NCI-H187 treated with DMSO at 0.1 percent for 48 hours (cell line): ENCODE measurements around the gene NR4A1.

Experiments
- DNase-seq: peaks from one replicate; lab custom pipeline; 2025; lab: John Stamatoyannopoulos, UW

The NR4A1 gene

DNA sequence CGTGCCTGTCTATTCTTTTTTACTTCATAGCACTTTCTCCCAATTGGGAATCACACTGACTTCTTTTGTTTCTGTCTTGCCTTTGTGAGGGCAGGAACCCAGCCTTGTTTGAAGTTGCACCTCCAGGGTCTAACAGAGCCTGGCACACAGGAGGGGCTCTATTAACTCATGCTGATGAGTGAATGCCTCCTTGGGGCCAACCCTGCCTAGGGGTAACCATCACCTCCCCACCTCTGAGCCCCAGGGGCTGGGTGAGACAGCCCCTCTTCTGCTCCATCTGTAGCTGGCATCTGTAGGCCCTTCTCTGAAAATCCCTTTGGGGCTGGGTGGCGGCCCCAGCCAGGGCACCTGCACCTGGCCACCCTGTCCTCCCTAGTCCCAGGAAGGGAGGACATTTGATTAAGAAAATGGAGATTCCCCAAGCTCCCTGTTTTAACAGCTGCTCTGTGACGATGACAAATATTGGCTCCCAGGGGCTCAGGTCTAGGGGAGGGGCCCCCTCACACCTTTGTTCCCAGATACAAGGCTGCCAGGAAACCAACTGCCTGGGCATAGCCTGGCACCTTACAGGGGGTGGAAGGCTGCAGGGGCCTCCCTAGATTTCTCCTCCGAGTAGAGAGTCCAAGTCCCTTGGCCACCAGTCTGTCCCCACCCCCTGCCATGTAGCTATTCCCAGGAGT is 32.7 kb upstream of the NR4A1 start:
- DNase-seq: no peak

DNA sequence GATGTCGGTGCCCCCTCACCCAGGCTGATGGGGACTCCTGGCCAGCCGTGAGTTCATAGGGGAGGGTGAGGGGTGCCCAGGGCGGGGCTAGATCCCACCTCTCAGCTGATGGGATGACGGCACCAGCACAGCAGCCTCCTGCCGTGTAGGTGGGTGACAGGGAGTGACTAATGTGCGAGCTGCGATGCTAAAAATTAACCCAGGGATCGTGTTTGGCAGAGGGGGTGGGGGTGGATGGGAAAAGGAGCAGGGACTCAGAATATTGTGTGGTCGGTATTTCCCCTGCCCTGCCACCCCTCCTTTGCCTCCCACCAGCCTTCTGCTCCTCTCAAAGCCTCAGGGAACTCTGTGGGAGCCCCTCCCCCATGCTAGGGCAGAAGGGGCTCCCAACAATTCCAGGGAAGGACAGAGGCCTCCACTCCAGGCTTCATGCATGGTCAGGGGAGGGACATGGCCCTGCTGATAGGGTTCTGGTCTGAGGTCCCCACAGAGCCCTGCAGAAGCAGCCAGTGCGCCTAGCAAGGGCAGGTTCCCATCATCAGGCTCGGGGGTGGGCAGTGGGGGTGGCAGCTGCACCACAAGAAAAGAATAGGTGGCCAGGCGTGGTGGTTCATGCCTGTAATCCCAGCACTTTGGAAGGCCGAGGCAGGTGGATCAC is 32.0 kb upstream of the NR4A1 start:
- DNase-seq: no peak

DNA sequence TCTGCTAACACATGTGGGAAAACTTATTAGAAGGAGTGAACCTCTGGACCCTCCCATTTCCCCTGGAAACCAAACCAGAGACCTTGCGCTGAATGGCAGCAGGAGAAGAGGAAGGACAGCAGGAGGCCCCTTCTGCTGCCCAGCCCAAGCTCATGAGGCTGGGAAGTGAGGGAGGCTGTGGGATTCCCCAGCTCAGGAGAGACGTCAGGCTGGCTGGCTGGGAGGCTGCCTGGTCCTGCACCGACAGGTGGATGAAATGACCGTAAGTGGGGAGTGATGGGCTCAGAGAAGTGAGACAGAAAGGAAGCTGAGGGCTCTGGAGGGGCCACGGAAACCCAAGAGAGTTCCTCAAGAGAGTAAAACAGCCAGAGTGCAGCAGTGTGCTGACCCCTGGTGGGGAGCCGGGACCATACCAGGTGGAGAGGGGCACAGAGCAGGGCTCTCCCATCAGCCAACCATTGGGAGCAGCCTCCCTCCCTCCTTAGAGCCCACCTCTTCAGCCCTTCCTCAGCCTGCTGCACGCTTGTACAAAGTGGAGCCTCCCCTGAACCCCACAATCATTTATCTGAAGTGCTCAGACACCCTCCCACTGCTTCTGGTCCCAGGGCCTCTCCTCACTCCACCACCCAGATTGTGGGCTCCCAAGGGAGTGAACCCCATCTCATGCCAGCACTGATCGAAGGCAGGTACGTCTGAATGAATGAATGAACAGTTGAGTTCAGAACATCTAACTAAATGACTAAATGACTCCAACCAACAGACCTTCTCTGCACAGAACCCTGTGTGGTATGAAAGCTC is 30.5 kb upstream of the NR4A1 start:
- DNase-seq: no peak

DNA sequence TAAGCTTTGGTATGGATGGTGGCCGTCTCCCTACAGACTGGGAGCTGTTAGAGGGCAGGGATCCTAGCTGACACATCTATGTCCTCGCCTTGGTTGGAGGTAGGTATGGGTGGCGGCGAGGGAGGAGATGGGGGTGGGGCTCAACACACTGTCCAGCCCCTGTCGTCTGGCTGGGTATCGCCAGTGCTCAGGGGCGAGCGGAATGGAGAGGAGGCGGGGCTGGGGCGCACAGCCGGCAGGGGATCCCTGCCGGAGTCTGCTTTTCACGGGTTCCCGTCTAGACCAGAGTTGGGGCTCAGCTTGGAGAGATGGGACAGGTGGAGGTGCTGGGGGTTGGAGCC is 28.4 kb upstream of the NR4A1 start:
- no peak for DNase-seq

DNA sequence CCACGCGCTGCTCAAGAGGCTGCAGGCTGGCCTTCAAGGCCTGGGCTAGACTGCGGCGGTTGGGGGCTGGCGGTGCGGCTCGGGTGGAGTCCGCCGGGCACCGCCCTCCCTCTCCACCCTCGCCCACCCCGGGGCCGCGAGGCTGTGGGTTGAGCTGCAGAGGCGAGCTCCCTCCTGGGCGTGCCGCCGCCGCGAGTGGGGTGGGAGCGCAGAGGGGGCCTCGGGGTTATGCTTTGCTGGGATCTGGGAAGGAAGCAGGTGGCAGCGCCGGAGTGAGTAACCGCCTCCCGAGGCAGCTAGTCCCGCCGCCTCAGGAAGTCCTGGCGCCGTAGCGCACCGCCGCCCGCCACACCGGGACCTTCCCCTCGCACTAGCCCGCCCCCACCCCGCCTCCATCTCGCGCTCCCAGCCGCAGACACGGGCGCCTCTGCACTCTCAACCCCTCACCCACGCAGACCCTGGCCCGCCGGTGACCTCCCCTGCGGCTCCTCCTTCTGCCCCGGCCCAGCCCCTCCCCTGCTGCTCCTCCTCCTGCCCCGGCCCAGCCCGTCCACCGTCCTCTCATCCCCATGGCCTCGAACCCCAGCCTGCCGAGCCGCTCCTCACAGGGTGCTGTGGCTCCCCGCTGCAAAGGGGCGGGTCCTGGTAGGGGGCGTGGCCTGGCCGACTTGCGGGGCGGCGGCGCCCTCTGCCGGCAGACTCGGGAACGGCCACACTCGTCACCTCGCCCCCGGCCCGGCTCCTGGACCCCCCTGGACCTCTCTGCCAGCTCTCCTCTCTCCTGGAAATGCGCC is 27.9 kb upstream of the NR4A1 start:
- DNase-seq: no peak

DNA sequence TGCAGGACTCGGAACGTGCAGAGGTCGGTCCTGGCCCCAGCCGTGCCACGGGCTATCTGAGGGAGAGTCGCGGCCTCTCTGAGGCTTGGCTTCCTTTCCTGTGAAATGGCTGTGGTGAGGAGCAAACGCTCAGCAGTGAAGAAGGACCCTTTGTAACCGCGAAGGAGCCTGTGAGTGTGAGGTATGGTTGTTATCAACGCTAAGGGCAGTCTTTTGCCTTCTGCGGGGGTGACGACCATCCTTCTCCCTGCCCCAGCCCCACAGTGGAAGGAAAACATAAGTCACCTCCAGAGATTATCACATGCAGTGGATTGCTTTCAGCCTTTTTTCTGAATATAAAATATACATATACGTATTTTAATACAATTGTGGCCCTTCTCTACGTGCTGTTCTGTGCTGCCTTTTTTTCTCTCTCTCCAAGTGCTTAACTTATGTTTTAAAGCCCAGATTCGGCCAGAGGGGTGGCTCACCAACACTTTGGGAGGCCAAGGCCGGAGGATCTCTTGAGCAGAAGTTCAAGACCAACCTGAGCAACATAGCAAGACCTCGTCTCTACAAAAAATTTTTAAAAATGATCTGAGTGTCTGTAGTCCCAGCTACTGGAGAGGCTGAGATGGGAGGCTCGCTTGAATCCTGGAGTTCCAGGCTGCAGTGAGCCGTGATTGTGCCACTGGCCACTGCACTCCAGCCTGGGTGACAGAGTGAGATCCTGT is 27.1 kb upstream of the NR4A1 start:
- DNase-seq: no peak

DNA sequence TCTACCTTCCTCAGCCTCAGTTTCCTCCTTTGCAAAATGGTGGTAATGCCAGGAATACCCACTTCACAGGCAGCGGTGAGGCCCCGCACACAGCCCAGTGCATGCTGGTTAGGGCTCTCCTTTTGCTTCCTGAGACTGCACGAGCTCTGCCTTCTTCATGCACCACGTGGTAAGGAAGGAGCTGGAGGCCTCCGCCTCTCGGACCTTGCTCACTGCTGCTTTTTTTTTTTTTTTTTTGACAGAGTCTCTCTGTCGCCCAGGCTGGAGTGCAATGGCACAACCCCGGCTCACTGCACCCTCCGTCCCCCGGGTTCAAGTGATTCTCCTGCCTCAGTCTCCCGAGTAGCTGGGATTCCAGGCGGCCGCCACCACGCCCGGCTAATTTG is 26.4 kb upstream of the NR4A1 start:
- DNase-seq: no peak

DNA sequence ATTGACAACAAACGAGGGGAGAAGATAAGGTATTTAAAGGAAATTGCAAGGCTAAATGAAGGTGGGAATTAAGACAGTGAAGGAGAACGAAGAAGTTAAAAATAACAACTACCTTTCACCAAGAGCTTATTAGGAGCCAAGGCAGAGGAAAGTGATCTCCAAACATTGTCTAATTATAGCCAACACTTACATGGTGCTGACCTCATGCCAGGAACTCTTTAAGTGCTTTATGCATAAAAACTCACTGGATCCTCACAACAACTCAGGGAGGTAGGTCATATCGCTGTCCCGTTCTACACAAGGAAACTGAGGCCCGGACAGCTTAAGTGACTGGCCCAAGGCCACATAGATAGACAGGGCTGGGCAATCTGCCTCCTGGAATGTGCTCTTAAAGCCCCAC is 25.0 kb upstream of the NR4A1 start:
- no peak for DNase-seq

DNA sequence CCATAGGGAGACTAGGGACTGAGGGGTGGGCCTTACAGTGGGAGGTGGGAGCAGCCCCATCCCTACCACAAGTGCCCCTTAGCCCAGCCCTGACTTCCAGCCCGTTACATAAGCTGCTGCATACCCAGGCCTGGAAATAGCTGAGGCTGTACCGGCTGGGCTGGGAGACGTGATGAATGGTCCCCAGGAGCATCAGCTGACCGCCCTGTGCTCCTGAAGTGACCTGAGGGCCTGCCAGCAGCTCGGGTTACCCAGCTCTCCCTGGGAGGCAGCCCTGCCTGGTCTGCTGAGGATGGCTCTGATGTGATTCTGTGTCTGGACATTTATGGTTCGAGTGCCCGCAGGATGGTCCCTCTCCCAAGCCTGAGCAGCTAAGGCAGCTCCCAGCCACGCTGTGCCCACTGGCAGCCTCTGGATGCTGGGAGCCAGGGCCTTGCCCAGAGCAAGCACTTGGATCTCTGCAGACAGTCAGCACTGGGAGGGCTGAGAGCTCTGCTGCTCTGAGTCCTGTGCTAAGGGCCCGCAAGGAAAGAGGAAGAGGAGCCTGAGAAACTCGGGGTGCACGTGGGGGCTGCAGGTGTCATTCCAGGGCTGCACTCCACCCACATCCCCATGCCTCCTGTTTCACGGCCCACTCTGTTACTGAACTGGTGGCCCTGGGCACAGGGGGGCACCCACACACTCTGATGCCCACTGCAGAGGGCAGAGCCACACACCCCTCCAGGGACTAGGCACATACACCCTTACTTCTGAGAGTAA is 24.0 kb upstream of the NR4A1 start:
- DNase-seq: no peak

DNA sequence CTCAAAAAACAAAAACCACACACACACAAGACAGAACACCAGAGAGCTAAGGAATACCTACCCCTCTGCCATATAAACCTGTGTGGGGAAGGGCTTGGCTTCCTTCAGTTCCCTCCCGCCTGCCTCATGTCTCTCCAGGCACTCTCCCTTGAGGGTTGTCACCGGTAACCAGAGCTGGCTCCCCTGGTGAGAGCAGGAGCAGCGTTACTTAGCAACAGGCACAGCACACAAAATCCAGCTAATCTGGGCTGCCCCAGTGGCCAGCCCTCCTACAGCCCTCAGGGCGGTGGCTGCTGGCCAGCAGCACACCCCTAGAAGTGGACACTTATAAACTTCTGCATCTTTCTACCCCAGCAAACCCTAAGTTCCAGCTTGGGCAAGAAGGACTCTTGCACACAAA is 21.6 kb upstream of the NR4A1 start:
- DNase-seq: peak; percentile 48

DNA sequence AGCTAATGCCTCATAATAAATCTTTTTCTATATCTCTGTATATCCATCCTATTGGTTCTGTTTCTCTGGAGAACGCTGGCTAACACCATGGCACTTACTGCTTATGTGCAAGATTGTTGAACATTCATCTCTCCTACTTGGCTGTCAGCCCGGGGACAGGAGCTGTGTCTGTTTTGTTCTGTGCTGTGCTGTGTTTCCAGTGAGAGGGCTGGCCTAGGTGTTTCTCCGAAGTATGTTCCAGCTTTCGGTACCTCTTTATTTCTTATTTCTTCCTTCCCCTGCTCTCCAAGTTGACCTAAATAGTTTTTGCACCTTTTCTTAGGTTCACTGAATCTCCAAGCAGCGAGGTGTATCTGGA is 18.8 kb upstream of the NR4A1 start:
- no peak for DNase-seq

DNA sequence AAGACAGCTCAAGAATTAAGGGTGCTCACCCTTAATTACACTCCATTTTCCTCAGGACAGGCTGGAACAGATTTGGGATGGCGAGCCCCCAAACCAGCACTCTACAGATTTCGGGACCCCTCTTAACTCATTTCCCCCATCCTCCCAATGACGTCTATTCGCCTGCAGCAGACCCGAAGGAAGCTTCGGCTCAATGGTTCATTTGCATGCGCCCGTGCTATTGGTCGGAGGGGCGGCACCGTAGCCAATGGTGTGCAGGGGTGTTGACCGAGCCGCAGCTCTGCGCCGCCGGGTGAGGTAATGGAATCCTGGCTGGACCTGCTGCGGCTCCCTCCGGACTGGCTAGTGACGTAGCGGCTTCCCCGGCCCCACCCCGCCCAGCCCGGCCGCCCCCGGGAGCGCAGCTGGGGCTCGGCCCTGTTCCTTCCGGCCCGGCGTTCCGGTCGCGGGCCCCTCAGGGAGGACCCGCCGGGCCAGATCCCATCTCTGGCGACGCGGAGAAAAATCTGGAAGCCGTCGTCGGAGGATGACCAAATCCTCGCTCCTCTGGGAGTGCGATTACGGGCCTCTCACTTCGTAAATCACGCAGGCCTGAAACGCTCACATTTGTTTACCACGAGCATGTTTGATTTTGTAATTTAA is 18.3 kb upstream of the NR4A1 start:
- DNase-seq: peak; percentile 78

DNA sequence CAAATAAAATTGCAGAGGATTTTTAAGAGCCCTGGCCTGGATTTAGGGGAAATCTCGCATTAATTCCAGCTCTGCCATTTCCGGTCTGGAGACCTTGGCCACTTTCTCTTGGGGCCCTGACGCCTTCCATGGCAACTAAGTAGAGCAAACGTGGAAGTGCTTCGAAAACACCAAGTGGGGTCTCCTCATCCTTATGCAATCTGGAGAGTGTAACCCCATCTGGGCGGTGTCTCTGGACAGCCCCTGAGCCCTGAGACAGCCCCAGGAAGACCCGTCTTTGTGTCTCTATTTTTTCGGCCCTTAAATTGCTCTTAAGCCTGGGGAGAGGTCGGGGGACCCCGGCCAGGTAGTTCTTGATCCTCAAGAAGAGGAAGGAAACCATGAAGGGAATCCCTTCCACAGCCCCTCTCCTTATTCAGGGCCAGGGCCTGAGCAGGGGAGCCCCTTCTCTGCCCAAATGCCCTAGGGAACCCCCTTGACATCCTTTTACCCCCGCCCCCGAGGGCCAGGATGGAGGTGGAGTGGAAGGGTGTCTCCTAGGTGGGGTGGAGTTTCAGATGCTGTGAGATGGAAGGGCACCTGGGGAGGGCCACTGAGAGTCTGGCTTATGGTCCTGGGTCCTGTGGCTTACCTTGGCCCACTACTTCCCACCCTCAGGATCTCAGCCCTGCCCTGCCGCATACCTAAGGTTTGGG is 17.6 kb upstream of the NR4A1 start:
- DNase-seq: no peak

DNA sequence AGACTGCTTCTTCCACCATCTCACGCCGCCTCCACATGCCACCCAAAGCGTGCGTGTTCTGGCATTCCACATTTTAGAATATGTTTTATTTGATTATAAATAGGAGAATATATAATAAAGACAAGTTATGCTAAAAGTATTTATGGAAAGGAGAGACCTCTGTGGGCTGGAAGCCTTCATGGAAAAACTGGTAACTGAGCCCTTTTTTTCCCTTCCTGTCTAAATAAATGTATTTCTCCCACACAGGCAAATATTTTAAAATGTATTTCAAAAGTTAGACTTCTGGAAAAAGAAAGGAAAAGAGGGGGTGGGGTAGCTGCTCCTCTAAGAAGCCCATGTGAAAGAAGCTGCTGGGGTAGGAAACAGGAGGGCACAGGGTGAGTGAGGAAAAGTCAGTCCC is 16.1 kb upstream of the NR4A1 start:
- no peak for DNase-seq

DNA sequence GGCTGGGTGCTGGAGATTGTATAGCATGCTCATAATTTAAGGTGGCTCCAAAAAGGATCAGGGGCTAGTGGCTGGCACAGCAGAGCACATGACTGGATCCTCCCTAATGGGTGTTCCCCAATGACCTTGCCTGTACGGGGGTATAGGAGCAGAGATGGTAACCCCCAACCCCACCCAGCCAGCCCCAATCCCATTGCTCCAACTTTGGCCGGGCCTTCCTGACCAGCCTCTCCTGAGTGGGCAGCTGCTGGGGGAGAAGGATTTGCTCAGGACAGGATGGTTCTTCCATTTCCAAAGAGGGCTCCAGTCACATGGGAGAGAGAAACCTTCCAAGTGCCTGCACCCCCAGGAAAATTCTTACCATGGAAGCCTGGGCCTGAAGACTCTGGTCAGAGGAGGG is 15.3 kb upstream of the NR4A1 start:
- no peak for DNase-seq

DNA sequence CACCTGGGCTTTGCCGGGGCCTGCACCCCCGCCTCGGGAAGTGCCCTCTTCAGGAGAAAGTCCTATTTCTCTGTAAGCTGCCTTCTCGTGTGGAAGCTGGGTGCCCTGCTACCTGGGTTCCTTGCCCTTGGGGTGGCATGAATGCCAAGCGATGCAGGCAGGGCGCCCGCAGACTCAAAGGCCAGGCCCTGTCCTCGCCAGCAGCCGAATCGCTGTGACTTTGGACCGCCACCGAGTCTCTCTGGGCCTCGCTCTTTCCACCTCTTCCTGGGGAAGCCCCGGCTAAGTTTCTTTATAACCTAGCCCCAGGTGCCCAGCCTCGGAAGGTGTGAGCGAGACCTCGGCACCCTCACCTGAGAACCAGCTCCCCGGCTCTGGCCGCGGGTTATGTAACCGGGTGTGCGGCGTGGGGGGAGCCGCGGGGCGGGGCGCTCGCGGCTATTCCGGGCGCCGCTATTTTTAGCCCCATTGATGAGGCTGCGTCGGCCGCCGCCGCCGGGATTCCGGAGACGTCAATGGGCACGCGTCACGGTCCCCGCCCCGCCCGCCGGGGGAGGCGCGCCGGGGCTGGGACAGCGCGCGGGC is 14.6 kb upstream of the NR4A1 start:
- no peak for DNase-seq

DNA sequence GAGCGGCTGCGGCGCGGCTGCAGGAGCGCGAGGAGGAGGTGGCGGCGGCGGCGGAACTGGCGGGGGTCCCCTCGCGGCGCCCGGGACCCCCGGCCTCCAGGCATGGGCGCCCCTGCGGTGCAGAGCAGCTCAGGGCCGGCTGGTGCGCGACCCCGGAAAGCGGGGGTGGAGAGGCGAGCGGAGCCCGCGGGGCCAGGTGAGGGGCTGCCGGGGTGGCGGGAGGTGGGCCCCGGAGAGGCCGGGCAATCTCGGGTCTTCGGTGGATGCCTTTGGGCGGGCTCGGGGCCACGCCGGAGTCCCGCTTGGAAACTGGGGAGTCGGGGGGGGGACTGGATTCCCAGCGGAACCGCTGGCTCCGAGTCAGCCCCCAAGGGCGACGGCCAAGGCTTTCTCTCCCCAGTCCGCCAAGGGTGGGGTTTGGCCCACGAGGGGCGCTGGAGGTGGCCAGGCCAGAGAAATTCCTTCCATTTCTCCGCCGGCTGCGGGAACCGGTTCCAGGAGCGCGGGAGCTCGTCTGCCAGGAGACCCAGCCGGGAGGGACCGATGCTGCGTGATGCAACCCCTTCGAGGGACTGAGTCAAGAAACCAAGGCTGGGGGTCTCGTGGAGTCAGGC is 13.9 kb upstream of the NR4A1 start:
- no peak for DNase-seq

DNA sequence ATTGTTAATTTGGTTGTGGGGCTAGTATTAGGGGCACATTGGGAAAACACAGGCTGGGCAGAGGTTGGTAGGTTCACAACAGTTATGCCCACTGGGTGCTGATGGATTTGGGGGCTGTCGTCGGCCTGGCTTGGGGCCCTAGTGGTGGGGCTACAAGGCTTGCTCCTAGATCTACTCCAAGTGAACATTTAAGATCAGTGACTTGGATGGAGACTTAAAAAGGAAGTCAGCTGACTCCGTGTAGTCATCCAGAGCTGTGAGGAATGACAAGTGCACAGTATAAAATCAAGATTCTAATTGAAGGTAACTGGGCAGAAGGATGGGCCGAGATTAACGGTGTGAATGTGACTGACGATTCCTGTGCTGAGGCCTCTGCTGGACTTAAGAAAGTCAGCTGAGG is 12.8 kb upstream of the NR4A1 start:
- DNase-seq: no peak

DNA sequence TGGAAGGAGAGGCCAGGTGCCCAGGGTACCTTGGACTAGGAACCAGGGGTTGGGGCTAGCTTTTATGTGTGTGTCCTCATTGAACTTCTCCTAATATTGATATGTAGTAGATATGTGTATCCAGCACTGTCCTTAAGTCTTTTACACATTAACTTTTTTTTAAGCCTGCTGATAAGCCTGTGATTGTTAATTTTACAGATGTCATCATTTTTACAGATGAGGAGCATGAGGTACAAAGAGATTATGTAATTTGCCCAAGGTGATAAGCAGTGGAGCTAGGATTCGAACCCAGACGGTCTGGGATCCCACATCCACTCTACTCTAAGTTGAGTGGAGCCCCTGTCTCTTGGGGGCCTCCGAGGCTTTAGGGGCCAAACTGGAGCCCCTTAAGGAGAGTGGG is 10.2 kb upstream of the NR4A1 start:
- DNase-seq: no peak
